HG03460 (cell line): ENCODE results near the gene MACF1.
A peak's percentile ranks its signal among the peaks of the same experiment; 100 is the strongest.
"Not testable (repeated sequence)": the region's sequence is repeated elsewhere in the genome, so short reads cannot be mapped to it uniquely, and the experiment has no call there.

Experiments
- ATAC-seq: cut with Tn5 transposase; IDR thresholded peaks from one replicate; pipeline ENCODE4 v1.9.1; 2021; ENCODE audit not compliant: unreplicated experiment

Gene MACF1

DNA sequence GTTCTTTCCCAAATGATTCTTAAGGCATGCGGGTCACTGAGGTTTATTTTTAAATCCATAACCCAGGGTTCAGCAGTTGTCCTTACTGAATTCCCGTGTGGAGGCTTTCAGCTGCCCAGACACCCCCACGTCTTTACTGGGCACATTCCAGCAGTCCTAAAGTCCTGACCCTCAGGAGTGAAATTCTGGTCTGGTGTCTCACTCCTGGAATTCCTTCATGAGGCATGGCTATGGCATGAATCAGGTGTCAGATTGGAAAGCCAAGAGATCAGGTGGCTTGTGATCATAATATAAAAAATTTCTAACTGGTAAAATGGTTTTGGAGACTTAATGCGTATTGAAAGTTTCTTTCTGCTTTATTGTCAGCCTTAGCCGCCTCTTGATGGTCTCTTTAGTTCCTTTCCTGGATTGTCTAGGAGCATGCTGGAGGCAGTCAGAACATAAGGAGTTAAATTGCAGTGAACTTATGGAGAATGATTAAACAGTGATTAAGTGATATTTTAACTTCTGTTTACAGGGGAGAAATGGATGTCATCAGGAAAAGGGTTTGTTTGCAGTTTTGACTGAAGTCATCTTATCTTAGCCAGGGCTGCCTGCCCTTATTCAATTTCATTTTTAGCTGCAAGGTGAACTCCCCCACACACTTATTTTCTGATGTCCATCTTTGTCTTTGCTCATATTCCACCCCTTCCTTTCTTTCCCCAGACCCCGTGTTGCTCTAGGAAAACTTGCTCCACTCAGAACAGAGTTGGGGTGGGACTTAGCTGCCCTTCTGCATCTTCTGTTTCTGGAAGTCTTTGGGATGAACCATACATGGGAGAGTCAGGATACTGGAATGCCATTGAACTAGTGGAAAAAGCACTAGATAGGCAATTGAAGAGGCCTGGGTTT lies 25.7 kb upstream of the MACF1 start:
- ATAC-seq, result no peak

DNA sequence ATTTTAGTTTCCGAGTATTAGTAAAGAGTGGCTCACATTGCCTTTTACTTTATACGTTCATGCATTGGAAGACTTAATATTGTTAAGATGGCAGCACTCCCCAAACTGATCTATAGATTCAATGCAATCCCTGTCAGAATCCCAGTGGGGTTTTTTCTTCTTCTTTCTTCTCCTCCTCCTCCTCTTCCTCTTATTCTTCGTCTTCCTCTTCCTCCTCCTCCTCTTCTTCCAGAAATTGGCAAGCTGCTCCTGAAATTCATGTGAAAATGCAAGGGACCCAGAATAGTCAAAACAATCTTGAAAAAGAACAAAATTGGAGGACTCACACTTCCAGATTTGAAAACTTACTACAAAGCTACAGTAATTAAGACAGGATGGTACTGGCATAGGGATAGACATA lies 23.2 kb upstream of the MACF1 start:
- no peak for ATAC-seq

DNA sequence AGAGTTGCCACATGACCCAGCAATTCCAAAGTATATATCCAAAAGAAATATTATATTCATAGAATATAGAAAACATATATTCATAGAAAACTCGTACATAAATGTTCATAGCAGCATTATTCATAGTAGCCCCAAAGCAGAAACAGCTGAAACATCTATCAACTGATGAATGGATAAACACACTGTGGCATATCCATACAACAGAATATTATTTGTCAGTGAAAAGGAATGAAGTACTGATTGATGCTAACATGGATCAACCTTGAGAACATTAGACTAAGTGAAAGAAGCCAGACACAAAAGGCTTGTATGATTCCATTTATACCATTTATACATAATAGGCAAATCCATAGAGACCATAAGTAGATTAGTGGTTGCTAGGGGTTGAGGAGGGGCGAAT lies 21.7 kb upstream of the MACF1 start:
- ATAC-seq, result no peak

DNA sequence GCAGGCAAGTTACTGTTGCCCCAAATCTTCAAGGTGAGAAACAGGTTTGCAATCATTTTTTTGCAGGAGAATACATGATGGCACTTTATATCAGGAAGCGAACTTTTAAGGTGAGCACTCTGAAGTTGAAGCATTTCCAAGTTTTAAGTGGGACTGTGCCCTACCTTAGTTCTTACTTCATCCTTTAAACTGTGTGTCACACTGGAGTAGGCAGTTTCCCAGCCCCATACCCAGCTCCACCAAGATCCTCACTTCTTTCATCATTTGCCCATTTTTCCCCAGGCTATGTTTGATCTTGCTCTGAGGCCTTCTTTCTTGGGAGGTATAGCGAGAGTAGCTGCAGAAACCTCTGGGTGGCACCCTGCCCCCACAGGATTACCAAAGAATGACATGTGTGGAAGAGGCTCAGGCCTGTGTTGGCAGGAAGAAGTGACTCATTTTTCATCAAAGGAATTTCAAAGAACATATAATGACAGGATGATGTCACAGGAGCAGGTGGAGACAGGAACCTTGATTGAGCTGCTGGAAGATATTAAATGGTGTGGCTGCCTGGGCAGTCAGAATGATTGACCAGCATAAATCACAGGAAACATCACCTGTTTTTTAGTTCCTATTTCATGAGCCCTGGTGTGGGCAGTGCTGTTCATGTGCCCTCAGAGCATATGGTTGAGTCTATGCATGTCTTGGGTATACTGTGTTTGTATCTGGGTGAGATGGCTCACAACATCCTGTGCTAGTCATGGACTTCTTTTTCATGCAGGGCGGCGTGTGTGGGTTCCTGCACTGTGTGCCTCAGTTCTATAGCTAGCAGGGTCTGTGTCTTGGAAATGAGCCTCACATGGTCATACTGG lies 20.8 kb upstream of the MACF1 start:
- ATAC-seq, result no peak

DNA sequence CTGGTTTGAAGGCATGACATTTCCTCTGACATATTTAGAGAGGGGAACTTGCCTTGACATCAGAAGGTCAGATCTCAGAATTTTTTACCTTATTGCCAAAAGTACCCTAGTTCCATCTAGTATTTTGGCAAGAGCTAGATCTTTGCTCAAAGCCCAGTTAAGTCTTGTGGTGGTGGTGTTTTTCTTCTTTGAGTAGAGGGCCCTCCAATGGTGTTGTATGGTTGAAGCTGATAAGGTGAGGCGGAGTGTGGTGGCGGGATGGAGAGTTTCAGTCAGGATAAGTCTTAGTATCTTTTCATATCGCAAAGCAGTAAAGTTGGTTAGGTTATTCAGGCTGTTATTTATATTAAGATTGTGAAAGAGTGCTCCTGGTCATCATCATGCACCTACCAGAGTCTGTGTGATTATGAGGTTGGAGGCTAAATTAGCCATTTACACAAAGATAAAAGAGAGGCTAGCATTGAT lies 20.1 kb upstream of the MACF1 start:
- no peak for ATAC-seq

DNA sequence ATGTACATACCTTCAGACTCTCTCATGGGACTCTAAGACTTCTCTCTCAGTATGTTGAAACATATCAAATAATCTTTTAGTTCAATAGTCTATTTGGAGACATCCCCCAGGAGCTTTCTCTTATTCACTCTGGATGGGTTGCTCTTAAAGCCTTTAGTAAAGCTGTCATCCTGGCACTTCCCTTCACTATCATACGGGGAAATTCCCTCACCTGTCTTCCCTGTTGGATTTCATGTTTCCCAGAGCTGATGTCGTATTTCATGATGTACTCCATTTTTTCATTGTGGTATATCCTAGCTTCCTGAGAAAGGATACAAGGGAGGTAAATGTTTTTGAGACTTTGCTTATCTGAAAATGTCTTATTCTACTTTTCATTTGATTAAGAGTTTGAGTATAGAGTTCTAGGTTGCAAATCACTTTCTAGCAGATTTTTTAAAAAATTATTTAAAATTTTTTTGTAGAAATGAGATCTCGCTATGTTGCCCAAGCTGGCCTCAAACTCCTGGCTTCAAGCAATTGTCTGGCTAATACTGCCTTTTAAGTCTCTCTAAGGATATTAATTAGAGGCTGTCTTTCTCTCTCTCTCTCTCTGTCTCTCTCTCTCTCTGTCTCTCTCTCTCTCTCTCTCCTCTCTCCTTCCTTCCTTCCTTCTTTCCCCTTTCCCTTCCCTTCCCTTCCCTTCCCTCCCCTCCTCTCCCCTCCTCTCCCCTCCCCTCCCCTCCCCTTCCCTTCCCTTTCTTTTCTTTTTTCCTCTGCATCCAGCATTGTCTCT lies 17.0 kb upstream of the MACF1 start:
- no peak for ATAC-seq

DNA sequence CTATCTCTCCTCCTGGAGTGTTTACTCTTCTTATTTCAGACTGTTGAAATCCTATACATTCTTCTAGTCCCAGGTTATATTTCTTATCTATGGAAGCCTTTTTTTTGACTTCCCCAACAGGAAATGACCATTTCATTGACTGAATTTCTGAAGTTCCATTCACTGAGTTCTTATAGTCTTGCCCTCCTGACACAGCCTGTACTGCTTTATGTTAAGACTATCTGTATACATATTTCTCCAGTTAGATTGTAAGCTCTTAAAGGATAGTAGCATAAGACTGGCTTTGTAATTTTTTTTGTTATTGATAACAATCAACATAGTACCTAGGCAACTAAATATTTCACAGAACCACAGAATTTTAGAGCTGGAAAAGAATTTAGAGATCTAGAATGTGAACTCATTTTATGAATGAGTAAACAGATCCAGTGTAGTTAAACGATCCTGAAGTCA lies 14.9 kb upstream of the MACF1 start:
- no peak for ATAC-seq

DNA sequence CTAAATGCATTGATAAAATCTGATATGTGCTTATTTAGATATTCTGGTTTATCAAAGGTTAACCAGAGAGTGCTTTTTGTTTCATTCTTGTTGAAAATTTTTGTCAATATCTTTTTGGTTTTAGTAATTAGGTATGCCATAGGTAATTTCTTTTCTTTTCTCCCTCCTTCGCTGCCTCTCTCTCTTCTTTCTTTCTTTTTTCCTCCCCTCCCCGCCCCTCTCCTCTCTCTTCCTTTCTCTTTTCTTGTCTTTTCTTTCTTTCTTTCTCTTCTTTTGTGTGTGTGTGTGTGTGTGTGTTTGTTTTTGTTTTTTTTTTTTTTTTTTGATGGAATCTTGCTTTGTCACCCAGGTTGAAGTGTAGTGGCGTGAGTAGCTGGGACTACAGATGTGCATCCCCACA lies 14.4 kb upstream of the MACF1 start:
- no peak for ATAC-seq

DNA sequence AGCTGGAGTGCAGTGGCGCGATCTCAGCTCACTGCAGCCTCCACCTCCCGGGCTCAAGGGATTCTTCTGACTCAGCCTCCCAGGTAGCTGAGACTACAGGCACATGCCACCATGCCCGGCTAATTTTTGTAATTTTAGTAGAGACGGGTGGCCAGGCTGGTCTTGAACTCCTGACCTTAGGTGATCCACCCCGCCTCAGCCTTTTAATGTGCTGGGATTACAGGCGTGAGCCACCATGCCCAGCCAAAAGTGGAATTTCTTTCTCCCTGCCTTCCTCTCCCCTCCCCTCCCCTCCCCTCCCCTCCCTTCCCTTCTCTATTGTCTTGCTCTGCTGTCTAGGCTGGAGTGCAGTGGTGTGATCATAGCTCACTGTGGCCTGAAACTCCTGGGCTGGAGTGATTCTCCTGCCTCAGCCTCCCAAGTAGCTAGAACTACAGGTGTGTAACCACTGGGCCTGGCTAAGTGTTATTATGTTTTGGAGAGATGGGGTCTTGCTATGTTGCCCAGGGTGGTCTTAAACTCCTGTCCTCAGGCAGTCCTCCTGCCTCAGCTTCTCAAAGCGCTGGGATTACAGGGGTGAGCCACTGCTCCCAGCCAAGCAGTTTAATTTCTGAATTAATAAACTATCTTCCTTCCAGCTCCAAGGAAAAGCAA lies 10.0 kb upstream of the MACF1 start:
- no peak for ATAC-seq

DNA sequence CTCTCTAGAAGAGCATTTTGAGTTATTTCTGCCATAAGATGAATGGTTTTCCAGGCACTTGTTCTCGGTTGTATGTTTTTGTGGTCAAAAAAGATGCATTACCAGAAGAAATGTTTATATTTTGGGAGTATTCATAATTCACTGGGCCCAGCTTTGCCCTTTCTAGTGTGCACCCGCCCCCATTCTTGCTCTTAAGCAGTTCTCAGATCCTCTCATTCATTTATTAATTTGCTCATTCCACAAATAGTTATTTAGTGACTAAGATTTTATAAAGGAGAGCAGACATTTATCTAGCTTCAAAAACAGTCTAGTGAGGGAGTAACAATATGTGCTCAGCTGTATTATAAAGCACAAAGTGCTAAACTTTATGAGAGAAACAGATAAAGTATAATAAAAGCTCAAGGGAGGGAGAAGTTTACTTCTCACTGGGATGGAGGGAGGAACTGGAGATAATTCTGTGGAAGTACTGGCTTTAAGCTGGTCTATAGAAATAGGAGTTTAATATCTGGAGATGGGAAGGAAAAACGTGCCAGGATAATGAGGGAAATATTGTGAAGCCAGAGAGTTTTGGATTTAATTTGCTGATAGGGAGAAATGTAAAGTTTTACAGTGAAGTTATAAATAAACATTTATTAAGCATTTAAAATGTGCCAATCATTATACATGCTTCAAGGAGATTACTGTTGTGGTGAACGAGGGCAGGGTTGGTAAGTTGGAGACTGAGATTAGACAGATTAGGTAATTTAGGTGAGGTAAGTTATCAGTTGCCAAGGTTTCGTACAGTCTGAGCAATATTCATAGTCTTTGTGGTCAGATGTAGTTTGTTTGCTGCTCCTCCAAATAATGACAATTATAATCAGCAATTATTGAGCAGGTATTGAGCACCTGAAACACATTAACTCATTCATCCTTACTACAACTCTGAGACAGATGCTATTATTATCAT lies 9.1 kb upstream of the MACF1 start:
- ATAC-seq, result no peak

DNA sequence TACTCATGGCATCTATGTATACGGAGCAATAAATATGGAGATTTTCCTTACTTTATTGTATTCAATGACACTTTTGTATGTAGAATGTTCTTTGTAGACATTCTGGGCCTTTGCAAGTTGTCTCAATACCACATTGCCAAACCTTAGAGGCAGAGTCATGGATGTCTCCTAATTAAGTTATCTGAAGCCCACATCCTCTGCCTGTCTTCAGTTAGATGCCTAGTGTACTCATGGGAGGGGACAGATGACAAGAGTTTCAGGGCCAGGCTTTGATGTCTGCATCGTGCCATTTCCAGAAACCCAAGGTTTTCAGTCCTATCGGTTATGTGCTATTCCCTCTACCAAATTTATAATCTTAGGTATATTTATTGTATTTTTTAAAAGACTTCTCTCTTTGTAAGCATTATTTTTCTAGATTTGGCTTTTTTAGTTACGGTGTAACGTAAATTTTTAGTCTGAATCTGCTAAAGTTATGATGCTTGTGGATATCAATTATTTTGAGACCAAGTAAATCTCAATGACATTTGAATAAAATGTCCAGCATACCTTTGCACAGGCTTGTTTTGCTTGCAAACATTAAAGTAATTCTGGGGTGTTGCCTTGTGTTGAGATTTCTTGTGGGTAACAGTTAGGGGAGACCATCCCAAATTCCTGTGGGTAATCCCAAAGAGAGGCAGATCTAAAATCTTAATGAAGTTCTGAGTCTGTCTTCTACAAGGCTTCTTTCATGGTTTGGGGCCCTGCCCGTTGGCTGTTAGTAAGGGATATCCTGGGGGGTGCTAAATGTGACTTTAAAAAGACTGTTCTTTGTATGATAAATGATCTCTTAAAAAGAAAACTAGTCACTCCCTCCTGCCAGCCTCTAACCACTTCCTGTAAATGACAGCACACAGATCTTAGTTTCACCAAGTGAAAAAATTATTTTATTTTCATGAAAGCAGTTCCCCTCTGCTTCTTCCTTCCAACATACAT lies 8.0 kb upstream of the MACF1 start:
- ATAC-seq, result peak; percentile 48

DNA sequence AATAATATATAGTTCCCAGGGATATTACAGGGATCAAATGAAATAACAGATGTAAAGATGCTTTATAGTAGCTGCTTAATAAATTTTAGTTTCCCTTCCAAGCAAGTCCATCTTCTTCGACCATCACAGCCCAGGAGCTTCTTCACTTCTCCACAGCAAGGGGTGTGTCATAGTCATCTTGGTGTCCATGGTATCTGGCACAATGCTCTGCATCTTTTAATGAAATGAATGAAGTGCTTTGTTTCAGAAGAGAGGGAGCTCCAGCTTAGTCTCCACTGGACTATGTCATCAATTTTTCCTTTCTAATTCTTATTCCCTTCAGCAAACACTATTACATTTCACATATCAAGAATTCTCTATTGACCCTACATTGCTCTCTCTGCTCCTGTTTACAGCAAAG lies 4.9 kb upstream of the MACF1 start:
- no peak for ATAC-seq

DNA sequence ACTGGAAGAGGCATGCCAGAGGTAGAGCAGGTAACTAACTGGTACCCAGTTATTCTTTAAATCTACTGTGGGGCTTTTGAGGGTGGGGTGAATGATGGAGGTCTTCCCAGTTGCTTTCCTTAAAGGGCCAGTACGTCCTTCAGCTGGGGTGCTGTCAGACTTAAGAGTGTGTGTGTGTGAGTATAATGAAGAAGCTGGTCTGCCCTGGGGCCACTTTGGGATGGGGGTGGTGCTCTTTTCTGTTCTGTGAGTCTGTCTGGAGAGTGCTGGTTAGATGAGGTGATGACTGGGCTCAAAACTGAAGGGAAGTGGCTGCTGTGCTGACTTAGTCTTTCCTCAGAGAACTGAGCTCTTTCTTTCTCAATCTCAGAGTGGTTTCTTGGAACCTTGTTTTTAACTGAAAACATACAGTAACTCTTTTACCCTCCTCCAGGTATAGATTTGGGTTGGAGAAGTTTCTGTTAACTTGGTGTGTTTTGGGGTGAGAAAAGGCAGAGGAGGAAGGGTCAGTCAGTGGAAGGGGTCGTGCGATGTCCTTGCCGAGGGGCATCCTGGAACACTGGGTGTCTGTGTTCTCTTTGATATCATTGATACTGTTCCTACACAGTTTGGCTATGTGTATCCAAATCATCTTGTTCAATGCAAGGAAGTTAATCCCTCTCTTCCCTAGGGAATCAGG lies 746 bp downstream of the MACF1 start:
- no peak for ATAC-seq

DNA sequence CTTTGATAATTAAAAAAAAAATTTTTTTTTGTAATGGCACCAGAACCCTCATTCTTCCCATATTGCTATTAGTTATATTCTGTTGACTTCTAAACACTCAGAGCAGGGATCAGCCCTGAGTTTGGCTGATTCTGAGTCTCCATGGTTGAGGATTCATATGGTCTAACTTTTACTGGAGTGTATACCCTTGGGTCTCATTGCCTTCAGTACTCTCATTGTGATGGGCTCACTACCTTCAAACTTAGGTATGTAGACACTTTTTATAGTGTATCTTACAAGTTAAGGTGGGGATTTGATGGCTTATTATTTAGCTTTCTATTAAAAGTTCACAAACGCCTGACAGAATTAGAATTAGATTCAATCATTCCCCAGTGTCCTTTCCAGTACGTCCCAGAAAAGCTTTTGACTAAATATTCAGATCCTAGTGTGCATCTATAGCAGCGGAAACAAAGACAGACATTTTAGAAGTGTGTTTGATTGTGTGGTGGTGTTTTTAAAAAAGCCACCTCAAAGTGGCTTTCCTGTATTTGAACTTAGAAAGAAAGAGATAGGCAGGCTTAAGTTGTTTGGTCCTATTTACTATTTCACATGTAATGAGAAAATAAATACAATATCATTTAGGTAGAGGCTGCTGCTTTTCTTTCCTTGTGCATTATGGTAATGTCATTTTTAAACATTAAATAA lies 1.4 kb downstream of the MACF1 start:
- ATAC-seq, result no peak

DNA sequence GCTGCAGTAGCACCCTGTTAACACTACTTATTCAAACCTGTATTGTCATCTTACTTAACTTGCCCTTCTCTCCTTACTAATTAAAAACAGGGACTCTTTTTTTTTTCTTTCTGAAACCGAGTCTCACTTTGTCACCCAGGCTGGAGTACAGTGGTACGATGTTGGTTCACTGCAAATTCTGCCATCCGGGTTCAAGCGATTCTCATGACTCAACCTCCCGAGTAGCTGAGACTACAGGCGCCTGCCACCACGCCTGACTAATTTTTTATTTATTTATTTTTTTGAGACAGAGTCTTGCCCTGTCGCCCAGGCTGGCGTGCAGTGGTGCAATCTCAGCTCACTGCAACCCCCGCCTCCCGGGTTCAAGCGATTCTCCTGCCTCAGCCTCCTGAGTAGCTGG lies 3.9 kb downstream of the MACF1 start:
- not testable (repeated sequence) for ATAC-seq

DNA sequence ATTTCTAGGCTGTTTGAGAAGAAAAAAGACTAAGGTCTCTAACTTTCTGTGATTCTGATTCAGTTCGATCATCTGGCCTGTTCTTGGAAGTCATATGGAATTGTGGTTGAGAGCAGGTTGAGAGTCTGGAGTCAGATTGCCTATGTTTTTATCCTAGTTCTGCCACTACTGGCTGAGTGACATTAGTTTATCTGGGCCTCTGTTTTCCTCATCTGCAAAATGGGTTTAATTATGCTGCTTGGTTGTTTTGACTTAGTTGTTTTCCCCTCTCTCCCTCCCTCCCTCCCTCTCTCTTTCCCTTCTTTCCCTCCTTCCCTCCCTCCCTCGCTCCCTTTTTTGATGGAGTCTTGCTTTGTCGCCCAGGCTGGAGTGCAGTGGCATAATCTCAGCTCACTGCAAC lies 6.2 kb downstream of the MACF1 start:
- no peak for ATAC-seq

DNA sequence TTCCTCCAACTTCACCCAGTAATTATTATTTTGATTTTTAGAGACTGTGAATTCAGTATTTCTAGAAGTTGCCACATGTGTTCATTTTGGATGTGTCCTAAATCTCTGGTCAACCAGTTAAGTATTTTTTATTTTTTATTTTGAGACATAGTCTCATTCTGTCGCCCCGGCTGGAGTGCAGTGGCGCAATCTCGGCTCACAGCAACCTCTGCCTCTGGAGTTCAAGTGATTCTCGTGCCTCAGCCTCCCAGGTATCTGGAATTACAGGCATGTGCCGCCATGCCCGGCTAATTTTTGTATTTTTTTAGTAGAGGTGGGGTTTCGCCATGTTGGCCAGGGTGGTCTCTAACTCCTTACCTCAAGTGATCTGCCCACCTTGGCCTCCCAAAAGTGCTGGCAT lies 8.0 kb downstream of the MACF1 start:
- ATAC-seq, result no peak
